ENCODE measurements around the gene PREX1.
A peak's percentile ranks its signal among the peaks of the same experiment; 100 is the strongest.

PREX1 gene

DNA sequence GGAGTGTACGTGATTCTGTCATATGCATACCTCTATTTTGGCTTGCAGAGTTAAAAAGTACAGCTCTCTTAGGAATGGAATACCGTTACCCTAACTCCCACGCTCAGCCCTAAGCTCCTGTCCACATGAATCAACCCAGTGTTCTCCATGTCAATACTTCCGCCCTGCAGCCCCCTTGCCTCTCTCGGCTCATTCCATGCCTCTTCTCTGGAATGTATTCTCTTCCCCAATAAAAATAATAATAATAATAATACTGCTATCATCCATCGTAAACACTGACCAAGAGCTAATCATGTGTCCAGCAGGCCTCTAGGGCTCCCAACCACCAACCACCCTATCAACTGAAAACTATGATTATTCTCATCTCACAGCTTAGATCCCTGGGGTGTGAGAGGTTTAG, 100.6 kb downstream of the PREX1 start:
- no peak for TF ChIP-seq GABPA (IDR thresholded peaks at IDR 0.05; ENCODE audit: low read depth)
- TF ChIP-seq POLR2AphosphoS5 (IDR thresholded peaks at IDR 0.05; ENCODE audit: low read depth): no peak
- TF ChIP-seq SPI1 (IDR thresholded peaks at IDR 0.05; ENCODE audit: borderline replicate concordance, low read depth): no peak
- TF ChIP-seq, protein P1, sequence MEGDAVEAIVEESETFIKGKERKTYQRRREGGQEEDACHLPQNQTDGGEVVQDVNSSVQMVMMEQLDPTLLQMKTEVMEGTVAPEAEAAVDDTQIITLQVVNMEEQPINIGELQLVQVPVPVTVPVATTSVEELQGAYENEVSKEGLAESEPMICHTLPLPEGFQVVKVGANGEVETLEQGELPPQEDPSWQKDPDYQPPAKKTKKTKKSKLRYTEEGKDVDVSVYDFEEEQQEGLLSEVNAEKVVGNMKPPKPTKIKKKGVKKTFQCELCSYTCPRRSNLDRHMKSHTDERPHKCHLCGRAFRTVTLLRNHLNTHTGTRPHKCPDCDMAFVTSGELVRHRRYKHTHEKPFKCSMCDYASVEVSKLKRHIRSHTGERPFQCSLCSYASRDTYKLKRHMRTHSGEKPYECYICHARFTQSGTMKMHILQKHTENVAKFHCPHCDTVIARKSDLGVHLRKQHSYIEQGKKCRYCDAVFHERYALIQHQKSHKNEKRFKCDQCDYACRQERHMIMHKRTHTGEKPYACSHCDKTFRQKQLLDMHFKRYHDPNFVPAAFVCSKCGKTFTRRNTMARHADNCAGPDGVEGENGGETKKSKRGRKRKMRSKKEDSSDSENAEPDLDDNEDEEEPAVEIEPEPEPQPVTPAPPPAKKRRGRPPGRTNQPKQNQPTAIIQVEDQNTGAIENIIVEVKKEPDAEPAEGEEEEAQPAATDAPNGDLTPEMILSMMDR (IDR thresholded peaks at IDR 0.05; ENCODE audit: insufficient read depth, low read length): no peak
- TF ChIP-seq, protein P2, sequence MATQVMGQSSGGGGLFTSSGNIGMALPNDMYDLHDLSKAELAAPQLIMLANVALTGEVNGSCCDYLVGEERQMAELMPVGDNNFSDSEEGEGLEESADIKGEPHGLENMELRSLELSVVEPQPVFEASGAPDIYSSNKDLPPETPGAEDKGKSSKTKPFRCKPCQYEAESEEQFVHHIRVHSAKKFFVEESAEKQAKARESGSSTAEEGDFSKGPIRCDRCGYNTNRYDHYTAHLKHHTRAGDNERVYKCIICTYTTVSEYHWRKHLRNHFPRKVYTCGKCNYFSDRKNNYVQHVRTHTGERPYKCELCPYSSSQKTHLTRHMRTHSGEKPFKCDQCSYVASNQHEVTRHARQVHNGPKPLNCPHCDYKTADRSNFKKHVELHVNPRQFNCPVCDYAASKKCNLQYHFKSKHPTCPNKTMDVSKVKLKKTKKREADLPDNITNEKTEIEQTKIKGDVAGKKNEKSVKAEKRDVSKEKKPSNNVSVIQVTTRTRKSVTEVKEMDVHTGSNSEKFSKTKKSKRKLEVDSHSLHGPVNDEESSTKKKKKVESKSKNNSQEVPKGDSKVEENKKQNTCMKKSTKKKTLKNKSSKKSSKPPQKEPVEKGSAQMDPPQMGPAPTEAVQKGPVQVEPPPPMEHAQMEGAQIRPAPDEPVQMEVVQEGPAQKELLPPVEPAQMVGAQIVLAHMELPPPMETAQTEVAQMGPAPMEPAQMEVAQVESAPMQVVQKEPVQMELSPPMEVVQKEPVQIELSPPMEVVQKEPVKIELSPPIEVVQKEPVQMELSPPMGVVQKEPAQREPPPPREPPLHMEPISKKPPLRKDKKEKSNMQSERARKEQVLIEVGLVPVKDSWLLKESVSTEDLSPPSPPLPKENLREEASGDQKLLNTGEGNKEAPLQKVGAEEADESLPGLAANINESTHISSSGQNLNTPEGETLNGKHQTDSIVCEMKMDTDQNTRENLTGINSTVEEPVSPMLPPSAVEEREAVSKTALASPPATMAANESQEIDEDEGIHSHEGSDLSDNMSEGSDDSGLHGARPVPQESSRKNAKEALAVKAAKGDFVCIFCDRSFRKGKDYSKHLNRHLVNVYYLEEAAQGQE (IDR thresholded peaks at IDR 0.05; ENCODE audit: insufficient replicate concordance, low read depth): no peak
- Histone ChIP-seq H3K27ac (replicated peaks) (no peak overlapping the region), H3K27me3 (ENCODE audit: insufficient read depth, poor library complexity, severe bottlenecking) (no peaks in the 10 kb centered on the region), H3K4me3 (replicated peaks; ENCODE audit: insufficient read depth, low read length) (no peak overlapping the region)
- no peak for DNase-seq (ENCODE audit: low read depth in 1 of 2, low spot score in 1 of 2)

DNA sequence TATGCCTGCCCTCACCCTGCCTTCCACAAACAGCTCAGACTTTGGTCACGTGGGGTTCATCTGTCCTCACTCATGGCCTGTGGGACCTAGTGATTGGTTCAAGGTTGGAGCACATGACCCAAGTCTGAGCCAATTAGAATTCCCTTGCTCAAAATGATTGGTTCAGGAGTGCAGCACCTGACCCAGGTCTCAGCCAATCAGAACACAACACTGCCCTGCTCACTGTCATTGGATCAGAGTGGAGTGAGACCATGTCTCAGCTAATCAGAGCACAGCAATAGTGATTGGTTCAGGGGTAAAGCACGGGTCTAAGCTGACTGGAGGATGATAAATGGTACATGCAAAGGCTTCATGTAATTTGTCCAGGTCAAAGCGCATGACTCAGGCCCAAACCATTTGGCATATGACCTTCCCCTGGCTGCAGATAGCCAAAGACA, 102.2 kb downstream of the PREX1 start:
- H3K27ac ChIP-seq (replicated peaks): no peak overlapping the region
- DNase-seq (ENCODE audit: low read depth in 1 of 2, low spot score in 1 of 2): no peak
- TF ChIP-seq SPI1 (IDR thresholded peaks at IDR 0.05; ENCODE audit: borderline replicate concordance, low read depth): no peak
- TF ChIP-seq, protein P2 (IDR thresholded peaks at IDR 0.05; ENCODE audit: insufficient replicate concordance, low read depth): no peak
- no peak for TF ChIP-seq POLR2AphosphoS5 (IDR thresholded peaks at IDR 0.05; ENCODE audit: low read depth)
- TF ChIP-seq, protein P1 (IDR thresholded peaks at IDR 0.05; ENCODE audit: insufficient read depth, low read length): no peak
- TF ChIP-seq GABPA (IDR thresholded peaks at IDR 0.05; ENCODE audit: low read depth): no peak
- no peak overlapping the region for H3K4me3 ChIP-seq (replicated peaks; ENCODE audit: insufficient read depth, low read length)
- no peaks in the 10 kb centered on the region for H3K27me3 ChIP-seq (ENCODE audit: insufficient read depth, poor library complexity, severe bottlenecking)

DNA sequence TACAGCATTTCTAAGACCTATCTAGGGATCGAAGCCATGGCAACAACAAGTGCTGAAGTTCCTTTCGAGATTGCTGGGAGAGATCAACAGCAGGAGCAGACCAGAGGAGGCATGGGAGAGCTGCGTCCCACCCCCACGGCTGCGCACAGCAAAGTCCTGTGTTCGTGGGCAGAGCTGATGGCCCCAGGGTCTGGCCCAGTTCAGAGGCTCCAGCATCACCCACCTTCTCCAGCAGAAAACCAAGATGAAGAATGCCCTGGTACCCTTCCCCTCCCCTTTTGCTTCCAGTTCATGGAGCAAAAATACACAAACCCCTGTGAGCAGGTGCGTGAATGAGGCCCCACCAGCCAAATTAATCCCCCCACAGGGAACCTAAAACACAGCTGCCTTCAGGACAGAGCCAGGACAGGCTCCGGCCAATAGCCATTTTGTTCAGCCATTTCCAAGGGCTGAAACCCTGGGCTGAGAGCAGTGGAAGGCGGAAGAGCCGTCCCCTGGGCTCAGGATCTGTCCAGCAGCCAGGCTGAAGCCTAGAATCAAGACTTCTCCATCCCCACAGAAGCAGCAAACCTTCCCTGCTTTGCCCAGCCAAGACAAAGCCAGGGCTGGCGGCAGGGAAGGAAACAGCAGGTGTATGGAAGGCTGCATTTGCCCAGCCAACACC, 102.8 kb downstream of the PREX1 start:
- TF ChIP-seq, protein P2 (IDR thresholded peaks at IDR 0.05; ENCODE audit: insufficient replicate concordance, low read depth): peak; percentile 64
- TF ChIP-seq SPI1 (IDR thresholded peaks at IDR 0.05; ENCODE audit: borderline replicate concordance, low read depth) (no peak), GABPA (IDR thresholded peaks at IDR 0.05; ENCODE audit: low read depth) (no peak)
- TF ChIP-seq, protein P1 (IDR thresholded peaks at IDR 0.05; ENCODE audit: insufficient read depth, low read length): no peak
- H3K27ac ChIP-seq (replicated peaks): peak overlapping the region; percentile 83; the same call in 1 of the 2 replicates
- H3K27me3 ChIP-seq (ENCODE audit: insufficient read depth, poor library complexity, severe bottlenecking): no peaks in the 10 kb centered on the region
- no peak for DNase-seq (ENCODE audit: low read depth in 1 of 2, low spot score in 1 of 2)
- no peak overlapping the region for H3K4me3 ChIP-seq (replicated peaks; ENCODE audit: insufficient read depth, low read length)

Data from HL-60 (cell line).